ENCODE data around the gene MIA3.

DNA sequence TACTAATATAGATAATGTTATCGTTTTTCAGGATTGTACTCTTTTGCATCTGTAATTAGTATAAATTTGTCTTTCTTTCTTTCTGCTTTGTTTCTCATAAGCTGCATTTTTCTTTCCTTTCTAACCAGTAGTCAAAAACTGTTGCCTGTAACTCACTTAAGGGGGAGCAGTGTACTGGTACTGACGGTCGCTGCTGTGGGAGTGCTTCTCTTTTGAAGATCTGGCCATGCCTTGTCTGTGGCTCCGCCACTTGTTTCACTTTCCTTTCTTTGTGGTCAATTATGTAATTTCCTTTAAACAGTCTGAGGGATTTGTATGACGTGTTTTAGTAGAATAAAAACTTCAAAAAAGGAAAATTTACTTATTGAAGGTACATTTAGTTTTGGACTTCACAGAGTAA is 37.0 kb downstream of the MIA3 start:
- no peak for TF ChIP-seq POLR2A (IDR thresholded peaks at IDR 0.05)
- TF ChIP-seq, protein P1, sequence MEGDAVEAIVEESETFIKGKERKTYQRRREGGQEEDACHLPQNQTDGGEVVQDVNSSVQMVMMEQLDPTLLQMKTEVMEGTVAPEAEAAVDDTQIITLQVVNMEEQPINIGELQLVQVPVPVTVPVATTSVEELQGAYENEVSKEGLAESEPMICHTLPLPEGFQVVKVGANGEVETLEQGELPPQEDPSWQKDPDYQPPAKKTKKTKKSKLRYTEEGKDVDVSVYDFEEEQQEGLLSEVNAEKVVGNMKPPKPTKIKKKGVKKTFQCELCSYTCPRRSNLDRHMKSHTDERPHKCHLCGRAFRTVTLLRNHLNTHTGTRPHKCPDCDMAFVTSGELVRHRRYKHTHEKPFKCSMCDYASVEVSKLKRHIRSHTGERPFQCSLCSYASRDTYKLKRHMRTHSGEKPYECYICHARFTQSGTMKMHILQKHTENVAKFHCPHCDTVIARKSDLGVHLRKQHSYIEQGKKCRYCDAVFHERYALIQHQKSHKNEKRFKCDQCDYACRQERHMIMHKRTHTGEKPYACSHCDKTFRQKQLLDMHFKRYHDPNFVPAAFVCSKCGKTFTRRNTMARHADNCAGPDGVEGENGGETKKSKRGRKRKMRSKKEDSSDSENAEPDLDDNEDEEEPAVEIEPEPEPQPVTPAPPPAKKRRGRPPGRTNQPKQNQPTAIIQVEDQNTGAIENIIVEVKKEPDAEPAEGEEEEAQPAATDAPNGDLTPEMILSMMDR (IDR thresholded peaks at IDR 0.05) = no peak
- no peak for TF ChIP-seq POLR2AphosphoS5 (IDR thresholded peaks at IDR 0.05)

All from prostate gland (tissue), 2 donors.